Activated T-cell treated with anti-CD3 and anti-CD28 coated beads, Interleukin-2, amount 50 U/mL, for 1 hour (primary cell): Measurements from ENCODE around the gene FRS2.
"Not testable (repeated sequence)": the region's sequence is repeated elsewhere in the genome, so short reads cannot be mapped to it uniquely, and the experiment has no call there.

Experiments used
- DNase-seq: peaks from one replicate; pipeline ENCODE4 v3.0.0-alpha.2; 2020

Gene FRS2

GRCh38 chr12:69588527-69588926, 118.3 kb downstream of the FRS2 start:
- no peak for DNase-seq

GRCh38 chr12:69589082-69589481, 118.9 kb downstream of the FRS2 start:
- no peak for DNase-seq

GRCh38 chr12:69595689-69596088, 125.5 kb downstream of the FRS2 start:
- DNase-seq, result no peak

- DNase-seq, result no peak
These were observed 128.1 kb downstream of the FRS2 start for GRCh38 chr12:69598174-69598753.

- DNase-seq, result no peak
These were observed 130.6 kb downstream of the FRS2 start for GRCh38 chr12:69600804-69601203.

GRCh38 chr12:69601962-69602685, 131.9 kb downstream of the FRS2 start:
- no peak for DNase-seq

- no peak for DNase-seq
These were observed 132.8 kb downstream of the FRS2 start for GRCh38 chr12:69602954-69603353.

- DNase-seq, result not testable (repeated sequence)
These were observed 133.4 kb downstream of the FRS2 start for GRCh38 chr12:69603556-69603955.

- not testable (repeated sequence) for DNase-seq
These were observed 134.1 kb downstream of the FRS2 start for GRCh38 chr12:69604275-69604674.

- DNase-seq, result no peak
These were observed 137.9 kb downstream of the FRS2 start for GRCh38 chr12:69608114-69608513.

GRCh38 chr12:69610126-69610525, 139.9 kb downstream of the FRS2 start:
- no peak for DNase-seq

- no peak for DNase-seq
These were observed 140.5 kb downstream of the FRS2 start, which contains the start of gene LRRC10 for GRCh38 chr12:69610729-69611128. TSS of gene LRRC10 (minus strand) at chr12:69610907. CDS start at chr12:69610838, 69 bp downstream.

GRCh38 chr12:69613351-69613750, 143.2 kb downstream of the FRS2 start:
- no peak for DNase-seq

GRCh38 chr12:69616025-69616424, 145.8 kb downstream of the FRS2 start:
- no peak for DNase-seq

- no peak for DNase-seq
These were observed 148.9 kb downstream of the FRS2 start for GRCh38 chr12:69619050-69619449.

GRCh38 chr12:69620077-69620476, 149.9 kb downstream of the FRS2 start:
- DNase-seq, result no peak

- DNase-seq, result no peak
These were observed 150.7 kb downstream of the FRS2 start for GRCh38 chr12:69620921-69621320.

- DNase-seq, result no peak
These were observed 151.4 kb downstream of the FRS2 start for GRCh38 chr12:69621551-69621950.

- DNase-seq, result no peak
These were observed 153.8 kb downstream of the FRS2 start for GRCh38 chr12:69623970-69624369.

GRCh38 chr12:69627501-69627900, 157.3 kb downstream of the FRS2 start:
- DNase-seq, result no peak
